H1 (cell line): ENCODE data around the gene BGN.

Source experiments
- CBX8 ChIP-seq: fragments of 300-800, 300-1000 bp; sonication (generic); IDR thresholded peaks from 2 replicates; pipeline ENCODE4 v1.7.1; 2016; ENCODE audit warnings: low read depth, low read length, borderline replicate concordance
- CTCF ChIP-seq, 3 experiments: IDR thresholded peaks; 1 replicate in 2 of 3; 2 replicates in 1 of 3; pipeline versions ENCODE4 v1.5.1 to v1.6.1; 2011; ENCODE audit warnings: low read length in 3 of 3, mild to moderate bottlenecking in 3 of 3, inconsistent platforms in 2 of 3, low read depth in 1 of 3, moderate library complexity in 1 of 3; ENCODE audit not compliant: insufficient read depth in 1 of 3; ENCODE audit errors: control extremely low read depth in 1 of 3
- EP300 ChIP-seq, 2 experiments: IDR thresholded peaks; 1 replicate in 1 of 2; 2 replicates in 1 of 2; pipeline ENCODE4 v1.6.1; 2011 to 2012; ENCODE audit warnings: low read depth in 2 of 2, low read length in 2 of 2, mild to moderate bottlenecking in 2 of 2, borderline replicate concordance in 1 of 2, inconsistent platforms in 1 of 2, moderate library complexity in 1 of 2
- EZH2 ChIP-seq: fragments of 200-600 bp; sonication (generic); IDR thresholded peaks from 2 replicates; pipeline ENCODE4 v1.7.1; 2012; ENCODE audit warnings: low read depth, mild to moderate bottlenecking, moderate library complexity, low read length, inconsistent platforms; ENCODE audit not compliant: severe bottlenecking
- HDAC6 ChIP-seq: IDR thresholded peaks from one replicate; pipeline ENCODE4 v1.7.1; 2012; ENCODE audit warnings: low read depth, mild to moderate bottlenecking, inconsistent platforms, low read length, moderate library complexity
- POLR2AphosphoS5 ChIP-seq: IDR thresholded peaks from 2 replicates; pipeline ENCODE4 v1.6.1; 2011; ENCODE audit warnings: low read depth, low read length
- RNF2 ChIP-seq: fragments of 200-900, 300-1000 bp; sonication (generic); IDR thresholded peaks from 2 replicates; pipeline ENCODE4 v1.7.1; 2016; ENCODE audit warnings: borderline replicate concordance, low read depth, mild to moderate bottlenecking, antibody characterized with exemption, low read length; ENCODE audit not compliant: poor library complexity, severe bottlenecking; ENCODE audit errors: missing control alignments
- TCF12 ChIP-seq: IDR thresholded peaks from 2 replicates; pipeline ENCODE4 v1.6.1; 2011; ENCODE audit warnings: low read depth, mild to moderate bottlenecking, low read length
- TEAD4 ChIP-seq: IDR thresholded peaks from 2 replicates; pipeline ENCODE4 v1.6.1; 2012; ENCODE audit warnings: low read depth, low read length, inconsistent platforms, mixed read lengths
- ZNF274 ChIP-seq: IDR thresholded peaks from 2 replicates; pipeline ENCODE4 v1.7.0; 2012; ENCODE audit warnings: low read length, borderline replicate concordance; ENCODE audit errors: extremely low read depth

GRCh38 chrX:153515435-153515834 is 20.7 kb downstream of the BGN start:
- TF ChIP-seq CTCF (IDR thresholded peaks at IDR 0.05; ENCODE audit: control extremely low read depth in 1 of 3, insufficient read depth in 1 of 3, low read depth in 1 of 3, low read length in 3 of 3) (no peak), HDAC6 (no peak), TEAD4 (no peak), RNF2 (no peak), ZNF274 (no peak), TCF12 (no peak), CBX8 (no peak), POLR2AphosphoS5 (no peak), EZH2 (no peak), EP300 (IDR thresholded peaks at IDR 0.05; ENCODE audit: borderline replicate concordance in 1 of 2, low read depth in 2 of 2, low read length in 2 of 2) (no peak)
